Measurements from ENCODE around the gene PGM5. TPM values are rescaled to one million over a fixed set of nuclear protein-coding genes. Genes with fewer than 3 reads are reported as not detected.

The PGM5 gene
- total and polyA plus RNA-seq, 2 of the 4 experiments (the other 2 are of a cell fraction): 8.3 to 14.7 TPM

- Histone ChIP-seq H2BK15ac (ENCODE audit: low read depth, low read length) (no peak overlapping the region), H3K27me3 (ENCODE audit: control insufficient read depth, insufficient read depth, low read length) (no peaks in the 10 kb centered on the region), H3K9me3 (ENCODE audit: control insufficient read depth, insufficient read depth, low read length) (no peaks in the 10 kb centered on the region), H3K4ac (ENCODE audit: low read depth, low read length) (no peak overlapping the region), H2BK5ac (ENCODE audit: low read depth, low read length, poor library complexity, severe bottlenecking) (no peak overlapping the region), H2BK20ac (ENCODE audit: low read depth, low read length) (no peak overlapping the region), H3K9me1 (ENCODE audit: insufficient read depth, low read length) (no peaks in the 10 kb centered on the region), H2BK120ac (ENCODE audit: low read depth, low read length) (no peak overlapping the region), H3K79me1 (ENCODE audit: low read depth in 1 of 2, low read length in 2 of 2) (no peaks in the 10 kb centered on the region), H4K5ac (ENCODE audit: low read depth, low read length) (no peak overlapping the region), H3K36me3 (ENCODE audit: control insufficient read depth, insufficient read depth, low read length) (no peaks in the 10 kb centered on the region), H3K4me2 (ENCODE audit: low read depth, low read length) (no peak overlapping the region), H2AK5ac (ENCODE audit: low read depth, low read length) (no peak overlapping the region), H2AFZ (replicated peaks; ENCODE audit: low read length, poor library complexity) (no peak overlapping the region), H2AK9ac (replicated peaks; ENCODE audit: low read depth, low read length, poor library complexity) (no peak overlapping the region), H3K9ac (ENCODE audit: low read depth, low read length) (no peak overlapping the region), H3K23ac (ENCODE audit: low read depth, low read length) (no peak overlapping the region), H3K4me1 (ENCODE audit: control insufficient read depth, insufficient read depth, low read length) (peaks cover 11% of the 10 kb centered on the region; the same call in 1 of the 2 replicates), H3K14ac (replicated peaks; ENCODE audit: low read depth, low read length) (no peak overlapping the region), H4K8ac (ENCODE audit: low read depth in 2 of 2, low read length in 2 of 2) (no peak overlapping the region), H3K27ac (ENCODE audit: insufficient read depth, low read length) (no peak overlapping the region), H3K56ac (ENCODE audit: extremely low read depth, insufficient read depth, low read length) (no peak overlapping the region), H3K4me3 (ENCODE audit: insufficient read depth, low read depth, low read length) (no peak overlapping the region), H3K18ac (ENCODE audit: low read depth, low read length) (no peak overlapping the region), H4K91ac (ENCODE audit: insufficient read depth, low read depth, low read length) (no peak overlapping the region), H4K20me1 (ENCODE audit: insufficient read depth, low read length) (no peaks in the 10 kb centered on the region)
- intact Hi-C loops (cut with micrococcal nuclease) (loop anchor here (5.0 kb wide), 1 partner anchor 97 kb away; no protein-coding TSS in a partner anchor), in situ Hi-C loops (cut with MboI; ENCODE audit: low sequenced_read_pairs) (no loop called here), dilution Hi-C loops (cut with HindIII; ENCODE audit: low sequenced_read_pairs, unreplicated experiment) (no loop called here)
- ChIA-PET CTCF (no interaction called here), POLR2A (ENCODE audit: unreplicated experiment) (no interaction called here)
- no peak for DNase-seq
- no peak for TF ChIP-seq CEBPB (IDR thresholded peaks at IDR 0.05; ENCODE audit: low read depth, low read length)
- TF ChIP-seq CHD1 (IDR thresholded peaks at IDR 0.05; ENCODE audit: low read depth, low read length): no peak
- no peak for TF ChIP-seq MAZ (IDR thresholded peaks at IDR 0.05; ENCODE audit: borderline replicate concordance, low read depth, low read length)
- no peak for TF ChIP-seq POLR2A (IDR thresholded peaks at IDR 0.05; ENCODE audit: low read depth, low read length)
- no peak for TF ChIP-seq SMC3 (IDR thresholded peaks at IDR 0.05; ENCODE audit: low read depth, low read length)
- TF ChIP-seq FOS (IDR thresholded peaks at IDR 0.05; ENCODE audit: low read depth, low read length): no peak
- no peak for TF ChIP-seq RFX5 (IDR thresholded peaks at IDR 0.05; ENCODE audit: low read depth, low read length)
- TF ChIP-seq RAD21 (IDR thresholded peaks at IDR 0.05; ENCODE audit: low read length): no peak
- TF ChIP-seq USF2 (IDR thresholded peaks at IDR 0.05; ENCODE audit: low read depth, low read length): no peak
- no peak for TF ChIP-seq RCOR1 (IDR thresholded peaks at IDR 0.05; ENCODE audit: insufficient replicate concordance, low read length)
- TF ChIP-seq, protein P1, sequence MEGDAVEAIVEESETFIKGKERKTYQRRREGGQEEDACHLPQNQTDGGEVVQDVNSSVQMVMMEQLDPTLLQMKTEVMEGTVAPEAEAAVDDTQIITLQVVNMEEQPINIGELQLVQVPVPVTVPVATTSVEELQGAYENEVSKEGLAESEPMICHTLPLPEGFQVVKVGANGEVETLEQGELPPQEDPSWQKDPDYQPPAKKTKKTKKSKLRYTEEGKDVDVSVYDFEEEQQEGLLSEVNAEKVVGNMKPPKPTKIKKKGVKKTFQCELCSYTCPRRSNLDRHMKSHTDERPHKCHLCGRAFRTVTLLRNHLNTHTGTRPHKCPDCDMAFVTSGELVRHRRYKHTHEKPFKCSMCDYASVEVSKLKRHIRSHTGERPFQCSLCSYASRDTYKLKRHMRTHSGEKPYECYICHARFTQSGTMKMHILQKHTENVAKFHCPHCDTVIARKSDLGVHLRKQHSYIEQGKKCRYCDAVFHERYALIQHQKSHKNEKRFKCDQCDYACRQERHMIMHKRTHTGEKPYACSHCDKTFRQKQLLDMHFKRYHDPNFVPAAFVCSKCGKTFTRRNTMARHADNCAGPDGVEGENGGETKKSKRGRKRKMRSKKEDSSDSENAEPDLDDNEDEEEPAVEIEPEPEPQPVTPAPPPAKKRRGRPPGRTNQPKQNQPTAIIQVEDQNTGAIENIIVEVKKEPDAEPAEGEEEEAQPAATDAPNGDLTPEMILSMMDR (conservative IDR thresholded peaks at IDR 0.05; ENCODE audit: low read depth, low read length): no peak
- TF ChIP-seq, protein P2, sequence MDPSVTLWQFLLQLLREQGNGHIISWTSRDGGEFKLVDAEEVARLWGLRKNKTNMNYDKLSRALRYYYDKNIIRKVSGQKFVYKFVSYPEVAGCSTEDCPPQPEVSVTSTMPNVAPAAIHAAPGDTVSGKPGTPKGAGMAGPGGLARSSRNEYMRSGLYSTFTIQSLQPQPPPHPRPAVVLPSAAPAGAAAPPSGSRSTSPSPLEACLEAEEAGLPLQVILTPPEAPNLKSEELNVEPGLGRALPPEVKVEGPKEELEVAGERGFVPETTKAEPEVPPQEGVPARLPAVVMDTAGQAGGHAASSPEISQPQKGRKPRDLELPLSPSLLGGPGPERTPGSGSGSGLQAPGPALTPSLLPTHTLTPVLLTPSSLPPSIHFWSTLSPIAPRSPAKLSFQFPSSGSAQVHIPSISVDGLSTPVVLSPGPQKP (IDR thresholded peaks at IDR 0.05; ENCODE audit: borderline replicate concordance, low read depth, low read length): no peak
- TF ChIP-seq MXI1 (IDR thresholded peaks at IDR 0.05; ENCODE audit: borderline replicate concordance, low read depth, low read length): no peak
- TF ChIP-seq MAFK (IDR thresholded peaks at IDR 0.05; ENCODE audit: low read depth, low read length): no peak
- TF ChIP-seq BHLHE40 (IDR thresholded peaks at IDR 0.05; ENCODE audit: low read depth, low read length): no peak
- TF ChIP-seq NFE2L2 (IDR thresholded peaks at IDR 0.05; ENCODE audit: low read depth, low read length): no peak
- no CpG with 5 or more reads among the region's 1 CpG for WGBS, 2 experiments (ENCODE audit: extremely low coverage in 2 of 2, insufficient read length in 1 of 2)
- BruUV-seq (replicated peaks): no TSS peak
- no peak for ATAC-seq (ENCODE audit: low read depth)
Observed at GRCh38 chr9:68458918-68459317, 102.5 kb downstream of the PGM5 start.
